RCC 7860 (cell line): Measurements from ENCODE around the gene OR10G6.
"Not testable (repeated sequence)": the region's sequence is repeated elsewhere in the genome, so short reads cannot be mapped to it uniquely, and the experiment has no call there.

ENCODE experiments used
- DNase-seq: peaks from one replicate; pipeline ENCODE4 v3.0.0-alpha.2; 2015; ENCODE audit warnings: low spot score
- FAIRE-seq: peaks from 2 replicates; lab custom pipeline; 2012; peaks lifted over from hg19 to GRCh38; lab: Jason Lieb, UNC

OR10G6 gene

GRCh38 chr11:123995119-123995518, at the start of gene OR10G6:
Gene OR10G6 (minus strand): TSS chr11:123995161. CDS start chr11:123995161, 0 bp downstream.
- DNase-seq (no peak), FAIRE-seq (no peak)

- FAIRE-seq, result no peak
- DNase-seq, result no peak
These were observed 48.5 kb upstream of the OR10G6 start for GRCh38 chr11:124043420-124043819.

GRCh38 chr11:124041254-124041653, 46.3 kb upstream of the OR10G6 start, which contains the start of gene OR10G7:
Gene OR10G7 (minus strand): TSS chr11:124041325. CDS start chr11:124039001, 2,324 bp downstream.
- DNase-seq (no peak), FAIRE-seq (no peak)

- DNase-seq, result no peak
- no peak for FAIRE-seq
These were observed 44.6 kb upstream of the OR10G6 start for GRCh38 chr11:124039557-124039956.

- DNase-seq (no peak), FAIRE-seq (no peak)
These were observed 41.7 kb upstream of the OR10G6 start for GRCh38 chr11:124036666-124037065.

- no peak for DNase-seq
- FAIRE-seq, result no peak
These were observed 31.5 kb upstream of the OR10G6 start, which contains the start of gene OR10G8 for GRCh38 chr11:124026498-124026897. Gene OR10G8 (plus strand): TSS chr11:124026798. CDS start chr11:124029623, 2,825 bp downstream.

- DNase-seq, FAIRE-seq: not testable (repeated sequence)
These were observed 20.9 kb upstream of the OR10G6 start for GRCh38 chr11:124015837-124016236.

- no peak for DNase-seq
- no peak for FAIRE-seq
These were observed 17.7 kb upstream of the OR10G6 start, which contains the start of gene OR10G4 for GRCh38 chr11:124012697-124013096. Gene OR10G4 (plus strand): TSS chr11:124012997. CDS start chr11:124015575, 2,578 bp downstream.

- FAIRE-seq (no peak), DNase-seq (no peak)
These were observed 15.7 kb downstream of the OR10G6 start for GRCh38 chr11:123979311-123979710.

- no peak for DNase-seq
- no peak for FAIRE-seq
These were observed 17.1 kb downstream of the OR10G6 start, which contains the start of gene OR10S1 for GRCh38 chr11:123977731-123978347. Gene OR10S1 (minus strand): TSS chr11:123977781. CDS start chr11:123977664, 117 bp downstream.

- FAIRE-seq (no peak), DNase-seq (no peak)
These were observed 18.0 kb downstream of the OR10G6 start for GRCh38 chr11:123976770-123977560.

GRCh38 chr11:123973816-123974215, 21.1 kb downstream of the OR10G6 start:
- FAIRE-seq, result no peak
- no peak for DNase-seq

GRCh38 chr11:123956752-123957151, 38.2 kb downstream of the OR10G6 start:
- DNase-seq, result no peak
- no peak for FAIRE-seq

GRCh38 chr11:123945132-123945531, 49.8 kb downstream of the OR10G6 start:
- no peak for FAIRE-seq
- no peak for DNase-seq
